Mesendoderm (in vitro differentiated cells): ENCODE results near the gene TWSG1.
"Not testable (repeated sequence)": the region's sequence is repeated elsewhere in the genome, so short reads cannot be mapped to it uniquely, and the experiment has no call there.

ENCODE experiments used
- DNase-seq: peaks from one replicate; pipeline ENCODE4 v3.0.0; 2013
- H2AK5ac ChIP-seq: 2 replicates; pipeline ENCODE4 v1.6.1; 2013; ENCODE audit warnings: low read length, inconsistent platforms
- H2BK120ac ChIP-seq: 2 replicates; pipeline ENCODE4 v1.6.1; 2013; ENCODE audit warnings: low read depth, mild to moderate bottlenecking, low read length, moderate library complexity, mixed read lengths
- H2BK15ac ChIP-seq: replicated peaks from 2 replicates; pipeline ENCODE4 v1.6.1; 2013; ENCODE audit warnings: low read depth, mild to moderate bottlenecking, moderate library complexity
- H2BK5ac ChIP-seq: 2 replicates; pipeline ENCODE4 v1.6.1; 2013; ENCODE audit warnings: low read length, inconsistent platforms
- H3K18ac ChIP-seq: 2 replicates; pipeline ENCODE4 v1.6.1; 2013; ENCODE audit warnings: mild to moderate bottlenecking, low read length, mixed read lengths
- H3K23ac ChIP-seq: one replicate; pipeline ENCODE4 v1.6.1; 2013; ENCODE audit warnings: low read length
- H3K27ac ChIP-seq: 2 replicates; pipeline ENCODE4 v1.5.1; 2013; ENCODE audit warnings: low read depth, mild to moderate bottlenecking, inconsistent platforms, low read length, moderate library complexity
- H3K27me3 ChIP-seq: 2 replicates; pipeline ENCODE4 v1.6.1; 2013; ENCODE audit warnings: low read length, control low read depth, mild to moderate bottlenecking, inconsistent platforms; ENCODE audit not compliant: insufficient read depth, poor library complexity
- H3K36me3 ChIP-seq: 2 replicates; pipeline ENCODE4 v1.6.1; 2013; ENCODE audit warnings: low read length, inconsistent platforms; ENCODE audit not compliant: control insufficient read depth, insufficient read depth
- H3K4ac ChIP-seq: one replicate; pipeline ENCODE4 v1.6.1; 2013; ENCODE audit warnings: low read depth, mild to moderate bottlenecking, low read length, moderate library complexity
- H3K4me1 ChIP-seq: 2 replicates; pipeline ENCODE4 v1.6.1; 2013; ENCODE audit warnings: low read depth, low read length, inconsistent platforms; ENCODE audit not compliant: control insufficient read depth
- H3K4me2 ChIP-seq: 2 replicates; pipeline ENCODE4 v1.6.1; 2013; ENCODE audit warnings: low read length
- H3K4me3 ChIP-seq: 2 replicates; pipeline ENCODE4 v1.5.1; 2013; ENCODE audit warnings: mild to moderate bottlenecking, low read length
- H3K56ac ChIP-seq: one replicate; pipeline ENCODE4 v1.6.1; 2013; ENCODE audit warnings: low read length
- H3K79me1 ChIP-seq: 2 replicates; pipeline ENCODE4 v1.6.1; 2013; ENCODE audit warnings: low read length, inconsistent platforms
- H3K79me2 ChIP-seq: 2 replicates; pipeline ENCODE4 v1.6.1; 2013; ENCODE audit warnings: mild to moderate bottlenecking, low read length; ENCODE audit not compliant: control insufficient read depth, insufficient read depth
- H3K9ac ChIP-seq: 2 replicates; pipeline ENCODE4 v1.6.1; 2013; ENCODE audit warnings: low read length, inconsistent platforms
- H4K5ac ChIP-seq: one replicate; pipeline ENCODE4 v1.6.1; 2013; ENCODE audit warnings: low read length
- H4K8ac ChIP-seq: one replicate; pipeline ENCODE4 v1.6.1; 2013; ENCODE audit warnings: low read depth, mild to moderate bottlenecking, control low read depth, low read length, moderate library complexity
- WGBS: extraction: QIAGEN DNeasy Blood & Tissue Kit; methylation state at CpG from one replicate; pipeline ENCODE4 v1.1.7; 2013; ENCODE audit warnings: low lambda C conversion rate, missing lambda C conversion rate; ENCODE audit not compliant: insufficient coverage; ENCODE audit errors: extremely low coverage; 5-methylcytosine and 5-hydroxymethylcytosine counted together

TWSG1 gene

GRCh38 chr18:9441061-9441460, 106.5 kb downstream of the TWSG1 start:
- no peak overlapping the region for H3K4me2 ChIP-seq
- H2BK5ac ChIP-seq, result no peak overlapping the region
- no peak overlapping the region for H3K9ac ChIP-seq
- no peaks in the 10 kb centered on the region for H3K79me2 ChIP-seq
- no peak overlapping the region for H2BK120ac ChIP-seq
- H3K4ac ChIP-seq, result no peak overlapping the region
- H3K18ac ChIP-seq, result no peak overlapping the region
- H4K8ac ChIP-seq, result no peak overlapping the region
- 100% methylated on average over 2 of the region's 3 CpGs for WGBS
- H3K27me3 ChIP-seq, result no peaks in the 10 kb centered on the region
- H3K79me1 ChIP-seq, result no peaks in the 10 kb centered on the region
- H3K23ac ChIP-seq, result no peak overlapping the region
- no peak overlapping the region for H3K27ac ChIP-seq
- no peaks in the 10 kb centered on the region for H3K36me3 ChIP-seq
- no peak overlapping the region for H3K56ac ChIP-seq
- no peak overlapping the region for H4K5ac ChIP-seq
- no peak for DNase-seq
- no peak overlapping the region for H3K4me3 ChIP-seq
- H2BK15ac ChIP-seq, result no peak overlapping the region
- H3K4me1 ChIP-seq, result no peaks in the 10 kb centered on the region
- no peak overlapping the region for H2AK5ac ChIP-seq

- no peak overlapping the region for H3K9ac ChIP-seq
- H3K79me1 ChIP-seq, result no peaks in the 10 kb centered on the region
- H3K27me3 ChIP-seq, result no peaks in the 10 kb centered on the region
- no peak overlapping the region for H3K56ac ChIP-seq
- no peak overlapping the region for H3K23ac ChIP-seq
- no peak overlapping the region for H3K18ac ChIP-seq
- no peaks in the 10 kb centered on the region for H3K36me3 ChIP-seq
- H3K79me2 ChIP-seq, result no peaks in the 10 kb centered on the region
- no CpG with 5 or more reads among the region's 3 CpGs for WGBS
- no peak overlapping the region for H4K5ac ChIP-seq
- H3K4me2 ChIP-seq, result no peak overlapping the region
- no peak overlapping the region for H4K8ac ChIP-seq
- no peaks in the 10 kb centered on the region for H3K4me1 ChIP-seq
- no peak overlapping the region for H2BK120ac ChIP-seq
- H2BK15ac ChIP-seq, result no peak overlapping the region
- DNase-seq, result no peak
- no peak overlapping the region for H3K4me3 ChIP-seq
- H3K27ac ChIP-seq, result no peak overlapping the region
- no peak overlapping the region for H2BK5ac ChIP-seq
- H3K4ac ChIP-seq, result no peak overlapping the region
- H2AK5ac ChIP-seq, result no peak overlapping the region
These were observed 110.0 kb downstream of the TWSG1 start for GRCh38 chr18:9444549-9444948.

- H2BK120ac ChIP-seq, result no peak overlapping the region
- no peak overlapping the region for H2BK15ac ChIP-seq
- H3K9ac ChIP-seq, result no peak overlapping the region
- H4K8ac ChIP-seq, result no peak overlapping the region
- no peaks in the 10 kb centered on the region for H3K27me3 ChIP-seq
- no peaks in the 10 kb centered on the region for H3K79me2 ChIP-seq
- no peak overlapping the region for H2BK5ac ChIP-seq
- H3K18ac ChIP-seq, result no peak overlapping the region
- no peak overlapping the region for H3K23ac ChIP-seq
- DNase-seq, result no peak
- no peaks in the 10 kb centered on the region for H3K4me1 ChIP-seq
- no peaks in the 10 kb centered on the region for H3K36me3 ChIP-seq
- WGBS, result no CpG with 5 or more reads among the region's 5 CpGs
- no peak overlapping the region for H2AK5ac ChIP-seq
- H3K79me1 ChIP-seq, result no peaks in the 10 kb centered on the region
- no peak overlapping the region for H3K4me2 ChIP-seq
- no peak overlapping the region for H3K4me3 ChIP-seq
- no peak overlapping the region for H3K56ac ChIP-seq
- no peak overlapping the region for H4K5ac ChIP-seq
- no peak overlapping the region for H3K4ac ChIP-seq
- no peak overlapping the region for H3K27ac ChIP-seq
These were observed 112.3 kb downstream of the TWSG1 start for GRCh38 chr18:9446839-9447238.

GRCh38 chr18:9447334-9447733, 112.8 kb downstream of the TWSG1 start:
- Histone ChIP-seq H2BK5ac (no peak overlapping the region), H3K79me1 (no peaks in the 10 kb centered on the region), H3K4me1 (no peaks in the 10 kb centered on the region), H3K36me3 (no peaks in the 10 kb centered on the region), H3K4me3 (no peak overlapping the region), H3K27me3 (no peaks in the 10 kb centered on the region), H3K27ac (no peak overlapping the region), H3K79me2 (no peaks in the 10 kb centered on the region), H3K56ac (no peak overlapping the region), H3K18ac (no peak overlapping the region), H3K23ac (no peak overlapping the region), H4K5ac (no peak overlapping the region), H2AK5ac (no peak overlapping the region), H2BK120ac (no peak overlapping the region), H2BK15ac (no peak overlapping the region), H4K8ac (no peak overlapping the region), H3K9ac (no peak overlapping the region), H3K4ac (no peak overlapping the region), H3K4me2 (no peak overlapping the region)
- WGBS, result no CpG with 5 or more reads among the region's 7 CpGs
- DNase-seq, result no peak

GRCh38 chr18:9449600-9450414, 115.2 kb downstream of the TWSG1 start:
- no peak overlapping the region for H3K27ac ChIP-seq
- H4K5ac ChIP-seq, result no peak overlapping the region
- H4K8ac ChIP-seq, result no peak overlapping the region
- no peak overlapping the region for H3K56ac ChIP-seq
- no peak overlapping the region for H2BK5ac ChIP-seq
- no peak overlapping the region for H3K4me2 ChIP-seq
- H2BK15ac ChIP-seq, result no peak overlapping the region
- H3K18ac ChIP-seq, result no peak overlapping the region
- H2BK120ac ChIP-seq, result no peak overlapping the region
- no peaks in the 10 kb centered on the region for H3K27me3 ChIP-seq
- H3K4me3 ChIP-seq, result no peak overlapping the region
- no peaks in the 10 kb centered on the region for H3K36me3 ChIP-seq
- DNase-seq, result peak; percentile 24
- H2AK5ac ChIP-seq, result no peak overlapping the region
- no peak overlapping the region for H3K9ac ChIP-seq
- H3K79me2 ChIP-seq, result no peaks in the 10 kb centered on the region
- no peak overlapping the region for H3K4ac ChIP-seq
- no peak overlapping the region for H3K23ac ChIP-seq
- WGBS, result no CpG with 5 or more reads among the region's 12 CpGs
- H3K79me1 ChIP-seq, result no peaks in the 10 kb centered on the region
- no peaks in the 10 kb centered on the region for H3K4me1 ChIP-seq

GRCh38 chr18:9450920-9451319, 116.3 kb downstream of the TWSG1 start:
- not testable (repeated sequence) for H3K18ac ChIP-seq, H2BK5ac ChIP-seq, H3K79me2 ChIP-seq, H3K56ac ChIP-seq, H3K27me3 ChIP-seq, H3K4me1 ChIP-seq, H3K4ac ChIP-seq, H3K27ac ChIP-seq, H2BK120ac ChIP-seq, H3K36me3 ChIP-seq, H3K23ac ChIP-seq, H4K5ac ChIP-seq, H2BK15ac ChIP-seq, H4K8ac ChIP-seq, H3K9ac ChIP-seq, H3K79me1 ChIP-seq, DNase-seq, H3K4me2 ChIP-seq, H3K4me3 ChIP-seq, H2AK5ac ChIP-seq
- WGBS, result no CpG with 5 or more reads among the region's 7 CpGs
